Measurements from ENCODE around the gene WWP2.

Gene WWP2

DNA sequence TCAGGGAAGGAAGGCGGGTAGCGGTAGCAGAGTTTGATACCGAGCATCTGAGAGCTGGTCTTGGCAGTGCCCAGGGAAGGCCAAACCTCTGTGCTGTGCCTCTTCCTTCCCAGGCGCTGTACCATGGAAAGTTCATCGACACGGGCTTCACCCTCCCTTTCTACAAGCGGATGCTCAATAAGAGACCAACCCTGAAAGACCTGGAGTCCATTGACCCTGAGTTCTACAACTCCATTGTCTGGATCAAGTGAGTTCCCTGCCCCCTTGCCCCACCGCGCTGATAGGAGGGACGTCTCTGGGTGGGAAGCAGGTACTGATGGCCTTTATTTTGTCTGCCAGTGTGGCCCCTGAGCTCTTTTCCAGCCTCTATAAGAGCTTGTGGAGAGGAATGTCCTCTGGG is 173.6 kb downstream of the WWP2 start:
- H3K4me3 ChIP-seq (IDR thresholded peaks at IDR 0.05; ENCODE audit: insufficient read depth, low read depth, low read length), result no peak overlapping the region
- no peak overlapping the region for H3K4me2 ChIP-seq

GRCh38 chr16:69936252-69936651 is 174.1 kb downstream of the WWP2 start:
- H3K27ac ChIP-seq, result no peak overlapping the region
- H3K36me3 ChIP-seq (ENCODE audit: insufficient read depth), result no peaks in the 10 kb centered on the region
- H3K79me2 ChIP-seq (ENCODE audit: insufficient read depth, low read depth), result no peaks in the 10 kb centered on the region
- no peaks in the 10 kb centered on the region for H4K20me1 ChIP-seq (ENCODE audit: insufficient read depth)
- no peaks in the 10 kb centered on the region for H3K4me1 ChIP-seq (ENCODE audit: low read depth, poor library complexity, severe bottlenecking)
- no peak overlapping the region for H3K9ac ChIP-seq
- no peak overlapping the region for H3K4me3 ChIP-seq (IDR thresholded peaks at IDR 0.05; ENCODE audit: insufficient read depth, low read depth, low read length)
- TF ChIP-seq CTCF (conservative IDR thresholded peaks at IDR 0.05; ENCODE audit: low read depth, low read length), result no peak
- no peaks in the 10 kb centered on the region for H3K27me3 ChIP-seq (ENCODE audit: insufficient read depth, low read depth)
- H2AFZ ChIP-seq (ENCODE audit: low read depth), result no peak overlapping the region
- no peak overlapping the region for H3K4me2 ChIP-seq

More for the DNA sequence above, 173.6 kb downstream of the WWP2 start:
- H3K4me1 ChIP-seq (ENCODE audit: low read depth, poor library complexity, severe bottlenecking), result no peaks in the 10 kb centered on the region
- H3K27me3 ChIP-seq (ENCODE audit: insufficient read depth, low read depth), result no peaks in the 10 kb centered on the region
- H3K27ac ChIP-seq, result no peak overlapping the region
- H3K9ac ChIP-seq, result no peak overlapping the region
- no peaks in the 10 kb centered on the region for H3K36me3 ChIP-seq (ENCODE audit: insufficient read depth)
- H3K79me2 ChIP-seq (ENCODE audit: insufficient read depth, low read depth), result no peaks in the 10 kb centered on the region
- no peak for TF ChIP-seq CTCF (conservative IDR thresholded peaks at IDR 0.05; ENCODE audit: low read depth, low read length)
- no peak overlapping the region for H2AFZ ChIP-seq (ENCODE audit: low read depth)
- H4K20me1 ChIP-seq (ENCODE audit: insufficient read depth), result no peaks in the 10 kb centered on the region

DNA sequence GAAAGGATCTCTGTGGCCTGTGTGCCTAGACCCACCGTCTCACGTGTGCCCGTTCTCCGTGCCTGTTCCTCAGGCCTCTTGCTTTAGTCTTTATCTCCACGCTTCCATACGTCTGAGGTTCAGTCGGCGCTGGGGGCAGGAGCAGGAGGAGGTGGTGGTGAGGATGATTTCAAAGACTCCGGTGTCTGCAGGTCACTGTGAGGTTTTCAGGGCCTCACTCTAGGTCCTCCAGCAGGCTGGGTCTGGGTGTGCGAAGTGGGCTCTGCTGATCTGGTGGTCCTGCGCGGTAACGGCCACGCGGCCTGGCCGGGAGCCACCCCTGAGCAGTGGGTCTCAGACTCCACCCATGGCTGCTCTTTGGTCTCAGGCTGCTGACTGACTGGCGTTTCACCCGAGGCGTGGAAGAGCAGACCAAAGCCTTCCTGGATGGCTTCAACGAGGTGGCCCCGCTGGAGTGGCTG is 174.6 kb downstream of the WWP2 start:
- Histone ChIP-seq H4K20me1 (ENCODE audit: insufficient read depth) (no peaks in the 10 kb centered on the region), H3K36me3 (ENCODE audit: insufficient read depth) (no peaks in the 10 kb centered on the region)

GRCh38 chr16:69937465-69937951 is 175.4 kb downstream of the WWP2 start:
- no peak overlapping the region for H3K27ac ChIP-seq
- no peak overlapping the region for H2AFZ ChIP-seq (ENCODE audit: low read depth)
- no peak overlapping the region for H3K4me2 ChIP-seq
- H3K79me2 ChIP-seq (ENCODE audit: insufficient read depth, low read depth), result no peaks in the 10 kb centered on the region
- H4K20me1 ChIP-seq (ENCODE audit: insufficient read depth), result no peaks in the 10 kb centered on the region
- no peak overlapping the region for H3K4me3 ChIP-seq (IDR thresholded peaks at IDR 0.05; ENCODE audit: insufficient read depth, low read depth, low read length)
- no peak for TF ChIP-seq CTCF (conservative IDR thresholded peaks at IDR 0.05; ENCODE audit: low read depth, low read length)
- H3K9ac ChIP-seq, result no peak overlapping the region
- no peaks in the 10 kb centered on the region for H3K36me3 ChIP-seq (ENCODE audit: insufficient read depth)
- no peaks in the 10 kb centered on the region for H3K27me3 ChIP-seq (ENCODE audit: insufficient read depth, low read depth)
- H3K4me1 ChIP-seq (ENCODE audit: low read depth, poor library complexity, severe bottlenecking), result no peaks in the 10 kb centered on the region

More for the DNA sequence above, 174.6 kb downstream of the WWP2 start:
- Histone ChIP-seq H3K9ac (no peak overlapping the region), H2AFZ (ENCODE audit: low read depth) (no peak overlapping the region), H3K4me3 (IDR thresholded peaks at IDR 0.05; ENCODE audit: insufficient read depth, low read depth, low read length) (no peak overlapping the region), H3K79me2 (ENCODE audit: insufficient read depth, low read depth) (no peaks in the 10 kb centered on the region), H3K27ac (no peak overlapping the region), H3K4me2 (no peak overlapping the region), H3K4me1 (ENCODE audit: low read depth, poor library complexity, severe bottlenecking) (no peaks in the 10 kb centered on the region), H3K27me3 (ENCODE audit: insufficient read depth, low read depth) (no peaks in the 10 kb centered on the region)
- TF ChIP-seq CTCF (conservative IDR thresholded peaks at IDR 0.05; ENCODE audit: low read depth, low read length), result no peak
